Measurements from ENCODE around the gene NPTX1. TPM values are rescaled to one million over a fixed set of nuclear protein-coding genes. Genes with fewer than 3 reads are reported as not detected.

The NPTX1 gene
- polyA plus RNA-seq, 1 donor from 2014 or later = 0.56 TPM

GRCh38 chr17:80499961-80500665 is 23.7 kb upstream of the NPTX1 start:
- Histone ChIP-seq H3K9me3 (ENCODE audit: low read length) (no peaks in the 10 kb centered on the region), H2AFZ (ENCODE audit: low read depth, low read length) (no peak overlapping the region), H4K20me1 (ENCODE audit: insufficient read depth) (no peaks in the 10 kb centered on the region), H3K27me3 (ENCODE audit: insufficient read depth, low read depth, low read length) (no peaks in the 10 kb centered on the region), H3K27ac (ENCODE audit: low read length) (no peak overlapping the region), H3K9ac (ENCODE audit: low read length) (no peak overlapping the region), H3K36me3 (ENCODE audit: insufficient read depth, low read length) (no peaks in the 10 kb centered on the region), H3F3A (ENCODE audit: insufficient read depth, low read length, poor library complexity, severe bottlenecking) (no peaks in the 10 kb centered on the region), H3K79me2 (replicated peaks; ENCODE audit: insufficient read depth, low read length) (no peaks in the 10 kb centered on the region), H3K9me2 (ENCODE audit: insufficient read depth, low read length) (no peaks in the 10 kb centered on the region), H3K4me2 (ENCODE audit: low read length) (no peak overlapping the region), H3K4me3 (ENCODE audit: low read length) (no peak overlapping the region)
- TF ChIP-seq MXI1 (conservative IDR thresholded peaks at IDR 0.05; ENCODE audit: poor library complexity, severe bottlenecking) = no peak
- no peak for TF ChIP-seq SMC3 (conservative IDR thresholded peaks at IDR 0.05; ENCODE audit: poor library complexity)
- TF ChIP-seq, protein P1, sequence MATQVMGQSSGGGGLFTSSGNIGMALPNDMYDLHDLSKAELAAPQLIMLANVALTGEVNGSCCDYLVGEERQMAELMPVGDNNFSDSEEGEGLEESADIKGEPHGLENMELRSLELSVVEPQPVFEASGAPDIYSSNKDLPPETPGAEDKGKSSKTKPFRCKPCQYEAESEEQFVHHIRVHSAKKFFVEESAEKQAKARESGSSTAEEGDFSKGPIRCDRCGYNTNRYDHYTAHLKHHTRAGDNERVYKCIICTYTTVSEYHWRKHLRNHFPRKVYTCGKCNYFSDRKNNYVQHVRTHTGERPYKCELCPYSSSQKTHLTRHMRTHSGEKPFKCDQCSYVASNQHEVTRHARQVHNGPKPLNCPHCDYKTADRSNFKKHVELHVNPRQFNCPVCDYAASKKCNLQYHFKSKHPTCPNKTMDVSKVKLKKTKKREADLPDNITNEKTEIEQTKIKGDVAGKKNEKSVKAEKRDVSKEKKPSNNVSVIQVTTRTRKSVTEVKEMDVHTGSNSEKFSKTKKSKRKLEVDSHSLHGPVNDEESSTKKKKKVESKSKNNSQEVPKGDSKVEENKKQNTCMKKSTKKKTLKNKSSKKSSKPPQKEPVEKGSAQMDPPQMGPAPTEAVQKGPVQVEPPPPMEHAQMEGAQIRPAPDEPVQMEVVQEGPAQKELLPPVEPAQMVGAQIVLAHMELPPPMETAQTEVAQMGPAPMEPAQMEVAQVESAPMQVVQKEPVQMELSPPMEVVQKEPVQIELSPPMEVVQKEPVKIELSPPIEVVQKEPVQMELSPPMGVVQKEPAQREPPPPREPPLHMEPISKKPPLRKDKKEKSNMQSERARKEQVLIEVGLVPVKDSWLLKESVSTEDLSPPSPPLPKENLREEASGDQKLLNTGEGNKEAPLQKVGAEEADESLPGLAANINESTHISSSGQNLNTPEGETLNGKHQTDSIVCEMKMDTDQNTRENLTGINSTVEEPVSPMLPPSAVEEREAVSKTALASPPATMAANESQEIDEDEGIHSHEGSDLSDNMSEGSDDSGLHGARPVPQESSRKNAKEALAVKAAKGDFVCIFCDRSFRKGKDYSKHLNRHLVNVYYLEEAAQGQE (IDR thresholded peaks at IDR 0.05; ENCODE audit: borderline replicate concordance) = no peak
- TF ChIP-seq TAF1 (IDR thresholded peaks at IDR 0.05; ENCODE audit: low read depth) = no peak
- no peak for TF ChIP-seq CTCF (IDR thresholded peaks at IDR 0.05; ENCODE audit: poor library complexity, severe bottlenecking)
- no peak for TF ChIP-seq POLR2AphosphoS5 (IDR thresholded peaks at IDR 0.05)
- no peak for TF ChIP-seq RAD21 (conservative IDR thresholded peaks at IDR 0.05)
- TF ChIP-seq EP300 (conservative IDR thresholded peaks at IDR 0.05; ENCODE audit: poor library complexity, severe bottlenecking) = no peak
- no peak for TF ChIP-seq EZH2 (IDR thresholded peaks at IDR 0.05; ENCODE audit: borderline replicate concordance, insufficient read depth, low read length, poor library complexity, severe bottlenecking)

DNA sequence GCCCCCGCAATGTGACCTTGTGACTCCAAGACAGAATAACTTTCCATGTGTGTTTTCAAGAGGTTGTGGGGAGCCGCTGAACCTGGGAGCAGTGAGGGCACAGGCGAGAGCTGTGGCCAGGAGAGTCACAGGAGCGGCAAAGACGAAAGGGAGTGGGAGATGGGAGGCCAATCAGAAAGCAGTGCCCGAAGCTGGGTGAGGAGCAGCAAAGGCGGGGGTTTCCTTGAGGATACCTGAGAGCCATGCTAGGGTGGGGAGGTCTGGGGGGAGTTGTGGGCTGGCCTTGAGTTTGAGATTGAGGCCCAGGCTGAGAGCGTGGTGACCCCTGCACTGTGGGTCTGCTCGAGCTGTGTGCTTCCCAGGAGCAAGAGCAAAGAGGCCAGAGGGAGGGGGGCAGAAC is 23.2 kb upstream of the NPTX1 start:
- no peak for TF ChIP-seq TAF1 (IDR thresholded peaks at IDR 0.05; ENCODE audit: low read depth)
- TF ChIP-seq RAD21 (conservative IDR thresholded peaks at IDR 0.05) = no peak
- TF ChIP-seq POLR2AphosphoS5 (IDR thresholded peaks at IDR 0.05) = no peak
- TF ChIP-seq MXI1 (conservative IDR thresholded peaks at IDR 0.05; ENCODE audit: poor library complexity, severe bottlenecking) = no peak
- no peak for TF ChIP-seq EP300 (conservative IDR thresholded peaks at IDR 0.05; ENCODE audit: poor library complexity, severe bottlenecking)
- TF ChIP-seq SMC3 (conservative IDR thresholded peaks at IDR 0.05; ENCODE audit: poor library complexity) = no peak
- no peak for TF ChIP-seq EZH2 (IDR thresholded peaks at IDR 0.05; ENCODE audit: borderline replicate concordance, insufficient read depth, low read length, poor library complexity, severe bottlenecking)
- no peak for TF ChIP-seq CTCF (IDR thresholded peaks at IDR 0.05; ENCODE audit: poor library complexity, severe bottlenecking)
- TF ChIP-seq, protein P1 (IDR thresholded peaks at IDR 0.05; ENCODE audit: borderline replicate concordance) = no peak
- H3K79me2 ChIP-seq (replicated peaks; ENCODE audit: insufficient read depth, low read length) = no peaks in the 10 kb centered on the region
- no peak overlapping the region for H3K4me2 ChIP-seq (ENCODE audit: low read length)
- H3K9ac ChIP-seq (ENCODE audit: low read length) = no peak overlapping the region
- no peak overlapping the region for H3K27ac ChIP-seq (ENCODE audit: low read length)
- H3F3A ChIP-seq (ENCODE audit: insufficient read depth, low read length, poor library complexity, severe bottlenecking) = no peaks in the 10 kb centered on the region
- no peak overlapping the region for H3K4me3 ChIP-seq (ENCODE audit: low read length)
- no peaks in the 10 kb centered on the region for H4K20me1 ChIP-seq (ENCODE audit: insufficient read depth)
- no peaks in the 10 kb centered on the region for H3K27me3 ChIP-seq (ENCODE audit: insufficient read depth, low read depth, low read length)
- no peak overlapping the region for H2AFZ ChIP-seq (ENCODE audit: low read depth, low read length)
- H3K9me2 ChIP-seq (ENCODE audit: insufficient read depth, low read length) = no peaks in the 10 kb centered on the region
- H3K9me3 ChIP-seq (ENCODE audit: low read length) = no peaks in the 10 kb centered on the region
- H3K36me3 ChIP-seq (ENCODE audit: insufficient read depth, low read length) = no peaks in the 10 kb centered on the region

Measured in neural cell (in vitro differentiated cells).